Body of pancreas (tissue), 4 donors: ENCODE measurements around the gene NMD3. TPM values are rescaled to one million over a fixed set of nuclear protein-coding genes. Genes with fewer than 3 reads are reported as not detected.

Source experiments
- ATAC-seq: fragments of 150-250 bp; one replicate; pipeline ENCODE4 v1.9.1; 2016
- DNase-seq, 4 donors: peaks; one replicate each; pipeline ENCODE4 v3.0.0-alpha.2; 2019
- H3K27ac ChIP-seq, 4 donors: fragments of 200-600 bp; sonication (generic); 1 replicate in 3 of 4; 2 replicates in 1 of 4; pipeline versions ENCODE4 v1.5.1 to v1.6.1; 2016 to 2019; ENCODE audit warnings: mild to moderate bottlenecking in 1 of 4, mixed read lengths in 1 of 4, moderate library complexity in 1 of 4
- H3K27me3 ChIP-seq, 2 donors: fragments of 200-600 bp; sonication (generic); one replicate each; pipeline ENCODE4 v1.6.0; 2016; ENCODE audit warnings: mild to moderate bottlenecking in 1 of 2
- H3K36me3 ChIP-seq, 2 donors: fragments of 200-600 bp; sonication (generic); replicated peaks in 1 of 2; 2 replicates each; pipeline ENCODE4 v1.5.1; 2016; ENCODE audit warnings: low read depth in 2 of 2; ENCODE audit not compliant: insufficient read depth in 1 of 2
- H3K4me1 ChIP-seq: fragments of 200-600 bp; sonication (generic); one replicate; pipeline ENCODE4 v1.6.0; 2016
- H3K4me3 ChIP-seq, 2 donors: fragments of 200-600 bp; sonication (generic); 1 replicate in 1 of 2; 2 replicates in 1 of 2; pipeline ENCODE4 v1.5.1; 2016 to 2019
- H3K9me3 ChIP-seq, 3 donors: fragments of 200-600 bp; sonication (generic); 1 replicate in 2 of 3; 2 replicates in 1 of 3; pipeline ENCODE4 v1.5.1; 2016
- POLR2A ChIP-seq, 3 donors: fragments of 450-650 bp; IDR thresholded peaks; one replicate each; pipeline ENCODE4 v1.6.1; 2016; ENCODE audit warnings: antibody characterized with exemption in 3 of 3, mild to moderate bottlenecking in 2 of 3
- WGBS, 2 donors: methylation state at CpG; one replicate each; pipeline ENCODE4 v1.1.5; 2017; 5-methylcytosine and 5-hydroxymethylcytosine counted together
- intact Hi-C: fragments of 100-400 bp; cut with DNase I; formaldehyde crosslinking; loops from one replicate; pipeline ENCODE4 v1.15.1; 2023
- small RNA-seq: library from RNA; depleted of rRNA; stranded (forward); fragments of <200 nt; gene quantifications from one replicate; pipeline ENCODE3, GENCODE V24; 2016
- total RNA-seq, 2 donors: library from RNA; depleted of rRNA; stranded (reverse); fragments of >200 nt; gene quantifications; one replicate each; pipeline ENCODE4 v1.1.0, GENCODE V29; 2016
- TF ChIP-seq, protein P1 (sequence below), 7 experiments: fragments of 450-650 bp in 4 of 7; fragments of 200-600 bp in 3 of 7; sonication (generic) in 3 of 7; IDR thresholded peaks; one replicate each; pipeline ENCODE4 v1.5.1; 2016 to 2019; ENCODE audit warnings: antibody characterized with exemption in 7 of 7

The NMD3 gene
- total RNA-seq, 2 donors from 2014 or later = 37.2 to 41.2 TPM

DNA sequence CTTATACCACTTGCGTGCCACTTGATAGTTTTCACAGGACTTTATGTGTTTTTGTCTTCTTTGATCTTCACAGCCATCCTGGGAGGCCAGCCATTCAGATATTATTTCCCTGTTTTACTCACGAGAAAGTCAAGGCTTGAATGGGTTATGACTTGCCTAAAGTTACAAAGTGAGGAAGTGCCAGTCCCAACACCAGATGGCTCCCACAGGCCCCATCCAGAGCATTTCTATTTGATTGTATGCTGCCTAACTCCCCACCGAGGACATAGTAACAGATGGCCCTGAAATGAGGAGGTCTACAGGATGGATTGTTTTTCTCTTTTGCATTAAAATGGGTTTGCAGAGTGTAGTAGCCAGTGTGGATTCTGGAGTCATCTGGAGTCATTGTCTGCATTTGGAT, 75.7 kb downstream of the NMD3 start:
- DNase-seq = no peak
- no peaks in the 10 kb centered on the region for H3K4me1 ChIP-seq
- H3K4me3 ChIP-seq = no peak overlapping the region
- H3K9me3 ChIP-seq = peaks cover 0 to 7% (median 0%) of the 10 kb centered on the region in 3 donors
- H3K36me3 ChIP-seq = no peaks in the 10 kb centered on the region
- no peak for TF ChIP-seq POLR2A (IDR thresholded peaks at IDR 0.05)
- TF ChIP-seq, protein P1, sequence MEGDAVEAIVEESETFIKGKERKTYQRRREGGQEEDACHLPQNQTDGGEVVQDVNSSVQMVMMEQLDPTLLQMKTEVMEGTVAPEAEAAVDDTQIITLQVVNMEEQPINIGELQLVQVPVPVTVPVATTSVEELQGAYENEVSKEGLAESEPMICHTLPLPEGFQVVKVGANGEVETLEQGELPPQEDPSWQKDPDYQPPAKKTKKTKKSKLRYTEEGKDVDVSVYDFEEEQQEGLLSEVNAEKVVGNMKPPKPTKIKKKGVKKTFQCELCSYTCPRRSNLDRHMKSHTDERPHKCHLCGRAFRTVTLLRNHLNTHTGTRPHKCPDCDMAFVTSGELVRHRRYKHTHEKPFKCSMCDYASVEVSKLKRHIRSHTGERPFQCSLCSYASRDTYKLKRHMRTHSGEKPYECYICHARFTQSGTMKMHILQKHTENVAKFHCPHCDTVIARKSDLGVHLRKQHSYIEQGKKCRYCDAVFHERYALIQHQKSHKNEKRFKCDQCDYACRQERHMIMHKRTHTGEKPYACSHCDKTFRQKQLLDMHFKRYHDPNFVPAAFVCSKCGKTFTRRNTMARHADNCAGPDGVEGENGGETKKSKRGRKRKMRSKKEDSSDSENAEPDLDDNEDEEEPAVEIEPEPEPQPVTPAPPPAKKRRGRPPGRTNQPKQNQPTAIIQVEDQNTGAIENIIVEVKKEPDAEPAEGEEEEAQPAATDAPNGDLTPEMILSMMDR (IDR thresholded peaks at IDR 0.05) = no peak
- H3K27me3 ChIP-seq = no peaks in the 10 kb centered on the region
- intact Hi-C loops = no loop called here
- no peak overlapping the region for H3K27ac ChIP-seq
- no peak for ATAC-seq
- WGBS, 2 donors = 90 to 94% methylated on average over 3 of the region's 3 CpGs

Small RNA genes within 50 kb of the gene (small RNA-seq; reads per million reads assigned to genes)
- gene AC108738.1 = not detected

Other genes with a start within 250 kb of the NMD3 start
- gene B3GALNT1, start 116.0 kb upstream of the NMD3 start, total RNA-seq = 1 to 10 TPM; 4.6 to 7.0 TPM
- 1 to 10 TPM in 1 of 2 donors, not detected in 1; 3.4 TPM for gene SPTSSB, start 150.2 kb downstream of the NMD3 start, total RNA-seq